GM18867 (cell line): ENCODE data around the gene NHLRC4.

ENCODE experiments used
- ATAC-seq: cut with Tn5 transposase; IDR thresholded peaks from one replicate; pipeline ENCODE4 v1.9.1; 2021; ENCODE audit warnings: mild to moderate bottlenecking, moderate library complexity; ENCODE audit not compliant: unreplicated experiment

The NHLRC4 gene, protein sequence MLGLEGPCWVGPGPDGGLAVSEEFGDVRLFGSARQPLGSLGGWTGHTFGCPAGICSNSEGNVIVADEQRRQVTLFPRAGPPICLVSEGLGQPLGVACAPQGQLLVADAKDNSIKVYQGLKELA

DNA sequence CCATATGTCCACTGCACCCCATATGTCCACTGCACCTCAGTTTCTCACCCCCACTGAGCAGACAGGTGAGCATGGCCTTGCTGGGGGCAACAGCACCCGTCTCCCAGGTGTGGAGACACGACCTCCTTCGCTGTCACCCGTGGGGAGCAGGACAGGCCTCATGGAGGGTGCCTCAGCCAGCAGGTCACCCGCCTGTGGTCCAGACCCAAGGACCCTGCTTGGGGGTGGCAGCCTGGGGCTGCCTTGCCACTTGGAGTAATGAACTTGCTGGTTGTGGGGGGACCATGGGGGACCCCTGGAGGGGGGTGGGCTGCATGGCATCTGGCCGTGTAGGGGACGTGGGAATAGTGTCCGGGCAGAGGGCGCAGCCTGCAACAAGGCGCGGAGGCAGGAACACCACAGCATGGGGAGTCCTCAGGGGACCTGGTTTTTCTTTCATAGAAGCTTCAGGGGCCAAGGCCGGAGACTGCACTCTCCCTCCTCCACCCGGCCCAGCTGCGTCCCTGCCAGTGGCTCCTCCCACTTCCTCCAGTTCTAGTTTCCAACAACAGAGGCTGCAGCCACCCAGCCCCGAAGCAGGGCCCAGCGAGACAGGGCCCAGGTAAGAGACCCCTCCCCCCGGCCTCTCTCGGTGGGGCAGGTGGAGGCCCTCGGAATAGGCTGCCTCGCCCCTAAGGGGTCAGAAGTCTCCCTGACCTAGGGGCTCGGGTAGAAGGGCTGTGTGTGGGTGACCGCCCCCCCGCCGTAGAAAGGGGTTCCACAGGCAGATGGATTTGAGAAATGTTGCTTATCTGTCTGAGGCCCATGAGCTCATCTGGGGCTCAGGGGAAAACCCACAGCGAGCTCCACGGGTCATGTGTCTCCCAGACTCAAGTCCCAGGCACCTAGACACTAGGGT is at the start of gene NHLRC4:
Gene NHLRC4 (plus strand): TSS at position 531 of the 898 bp plus-strand sequence. CDS start 1,043 bp downstream, outside the sequence.
- peak; percentile 43 for ATAC-seq

GRCh38 chr16:518858-519257 is 47.9 kb upstream of the NHLRC4 start:
- no peak for ATAC-seq

DNA sequence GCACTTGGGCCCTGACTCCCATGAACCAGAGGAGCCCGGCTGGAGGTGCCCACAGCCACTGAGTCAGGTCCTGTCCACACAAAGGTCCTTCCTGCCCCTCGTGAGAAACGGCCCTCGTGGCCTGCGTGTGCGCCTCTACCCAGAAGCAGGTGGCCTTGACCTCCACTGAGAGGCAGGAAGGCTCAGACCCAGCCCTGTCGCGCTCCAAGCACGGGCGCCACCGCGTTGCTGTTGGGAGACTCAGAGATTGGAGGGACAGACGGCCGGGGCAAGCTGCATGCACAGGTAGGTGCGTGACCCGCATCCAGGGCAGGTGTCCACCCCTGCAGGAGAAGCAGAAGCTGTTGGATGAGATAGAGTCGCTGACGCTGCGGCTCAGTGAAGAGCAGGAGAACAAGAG is 47.4 kb upstream of the NHLRC4 start:
- no peak for ATAC-seq

DNA sequence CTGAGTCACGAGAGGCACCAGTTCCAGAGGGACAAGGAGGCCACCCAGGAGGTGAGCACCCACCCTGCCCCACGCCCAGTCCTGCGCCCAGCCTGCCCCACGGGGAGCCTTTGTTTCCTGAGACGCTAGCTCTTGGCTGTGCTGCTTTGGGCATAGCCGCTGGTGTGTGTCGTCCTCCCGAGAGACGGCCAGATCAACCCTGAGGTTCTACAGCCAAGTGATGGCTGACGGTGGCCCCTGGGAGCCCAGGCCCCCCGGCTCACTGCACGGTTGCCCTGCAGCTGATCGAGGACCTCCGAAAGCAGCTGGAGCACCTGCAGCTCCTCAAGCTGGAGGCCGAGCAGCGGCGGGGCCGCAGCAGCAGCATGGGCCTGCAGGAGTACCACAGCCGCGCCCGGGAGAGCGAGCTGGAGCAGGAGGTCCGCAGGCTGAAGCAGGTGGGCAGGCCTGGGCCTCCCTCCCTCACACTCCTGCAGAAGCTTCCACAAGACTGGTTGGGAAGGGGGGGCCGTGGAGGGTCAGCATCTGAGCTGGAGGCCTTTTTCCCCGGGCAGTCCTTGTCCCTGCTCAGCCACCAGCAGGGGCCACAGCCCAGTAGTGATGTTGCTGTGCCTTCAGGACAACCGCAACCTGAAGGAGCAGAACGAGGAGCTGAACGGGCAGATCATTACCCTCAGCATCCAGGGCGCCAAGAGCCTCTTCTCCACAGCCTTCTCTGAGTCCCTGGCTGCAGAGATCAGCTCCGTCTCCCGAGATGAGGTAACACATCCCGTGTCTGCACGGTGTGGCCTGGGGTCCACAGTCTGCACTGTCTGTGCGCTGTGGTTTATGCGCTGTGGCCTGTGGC is 46.7 kb upstream of the NHLRC4 start:
- ATAC-seq: no peak

GRCh38 chr16:520847-521246 is 46.0 kb upstream of the NHLRC4 start:
- ATAC-seq: no peak

GRCh38 chr16:521381-522210 is 45.2 kb upstream of the NHLRC4 start:
- ATAC-seq: no peak

DNA sequence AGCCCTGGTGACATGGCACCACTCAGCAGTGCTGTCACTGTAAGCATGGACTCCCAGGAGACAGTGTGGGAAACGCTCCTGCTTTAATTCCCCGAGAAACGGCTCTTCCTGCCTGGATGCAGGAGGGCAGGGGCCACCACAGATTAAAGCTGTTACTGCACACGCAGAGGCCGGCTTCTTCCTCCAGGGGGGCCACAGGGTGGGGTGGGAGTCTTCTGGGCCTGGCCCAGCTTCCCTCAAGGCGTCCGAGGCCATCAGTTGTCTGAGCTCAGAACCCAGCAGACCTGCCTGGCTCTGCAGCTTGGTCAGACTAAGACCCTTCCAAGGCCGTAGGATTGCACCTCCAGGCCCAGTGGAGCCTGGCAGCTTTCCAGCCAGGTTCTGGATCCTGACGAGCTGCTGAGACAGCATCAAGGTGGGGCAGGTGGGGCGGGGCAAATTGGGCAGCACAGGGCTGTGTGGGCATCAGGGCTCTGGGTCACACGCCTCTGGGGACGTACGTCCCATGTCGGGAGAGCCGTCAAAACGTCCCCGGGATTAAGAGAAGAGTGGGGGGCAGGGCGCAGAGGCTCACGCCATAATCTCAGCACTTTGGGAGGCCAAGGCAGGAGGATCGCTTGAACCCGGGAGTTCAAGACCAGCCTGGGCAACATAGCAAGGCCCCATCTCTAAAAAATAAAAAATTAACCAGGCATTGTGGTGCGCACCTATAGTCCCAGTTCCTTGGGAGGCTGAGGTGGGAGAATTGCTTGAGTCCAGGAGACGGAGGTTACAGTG is 44.3 kb upstream of the NHLRC4 start:
- no peak for ATAC-seq

GRCh38 chr16:523097-523741 is 43.6 kb upstream of the NHLRC4 start:
- ATAC-seq: no peak

GRCh38 chr16:524274-525040 is 42.3 kb upstream of the NHLRC4 start:
- no peak for ATAC-seq

DNA sequence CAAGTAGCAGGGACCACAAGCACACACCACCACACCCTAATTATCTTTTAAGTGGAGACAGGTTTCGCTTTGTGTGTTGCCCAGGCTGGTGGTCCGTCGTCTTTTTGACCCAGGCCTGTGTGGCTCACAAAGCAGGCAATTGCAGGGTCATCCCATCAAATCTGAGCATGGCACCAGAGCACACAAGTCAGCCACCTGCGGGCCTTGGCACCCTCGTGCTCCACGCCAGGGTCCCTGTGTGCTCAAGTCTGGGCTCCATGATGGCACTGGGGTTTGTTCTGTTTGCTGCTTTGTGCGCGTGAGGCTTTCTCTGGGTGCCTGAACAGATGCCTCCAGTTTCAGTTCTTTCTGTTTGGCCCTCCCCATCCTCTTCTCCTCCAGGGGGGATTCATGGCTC is 41.7 kb upstream of the NHLRC4 start:
- ATAC-seq: no peak

DNA sequence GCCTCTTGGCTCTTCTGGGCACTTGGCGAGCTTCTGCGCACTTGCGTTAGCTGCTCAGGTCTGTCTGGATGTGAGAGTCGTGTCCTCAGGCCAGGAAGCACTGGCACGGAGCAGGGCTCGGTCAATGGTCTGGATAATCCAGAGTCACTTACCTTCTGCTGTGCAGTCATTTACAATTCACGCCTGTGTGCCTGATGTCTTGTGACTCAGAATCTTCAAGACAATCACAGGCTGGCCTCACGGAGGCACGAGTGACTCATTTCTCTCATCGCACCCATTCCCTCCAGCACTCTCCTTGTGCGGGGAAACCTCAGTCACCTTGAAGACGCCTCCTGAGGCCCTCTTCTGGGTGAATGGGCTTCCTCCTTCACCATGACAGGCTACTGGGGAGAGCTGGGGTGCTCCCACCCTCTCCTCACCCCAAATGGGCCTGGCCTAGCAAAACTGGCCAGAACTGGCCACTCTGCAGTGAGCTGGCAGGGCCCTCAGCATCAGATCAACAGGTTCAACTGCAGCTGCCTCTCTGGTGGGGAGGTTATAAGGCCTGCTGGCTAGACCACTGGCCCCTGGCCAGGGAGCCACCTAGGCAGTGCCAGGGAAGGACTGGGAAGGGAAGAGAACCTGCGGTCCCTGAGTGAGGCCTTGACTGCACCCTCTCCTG is 41.2 kb upstream of the NHLRC4 start:
- ATAC-seq: no peak

GRCh38 chr16:526181-527014 is 40.4 kb upstream of the NHLRC4 start:
- ATAC-seq: no peak

DNA sequence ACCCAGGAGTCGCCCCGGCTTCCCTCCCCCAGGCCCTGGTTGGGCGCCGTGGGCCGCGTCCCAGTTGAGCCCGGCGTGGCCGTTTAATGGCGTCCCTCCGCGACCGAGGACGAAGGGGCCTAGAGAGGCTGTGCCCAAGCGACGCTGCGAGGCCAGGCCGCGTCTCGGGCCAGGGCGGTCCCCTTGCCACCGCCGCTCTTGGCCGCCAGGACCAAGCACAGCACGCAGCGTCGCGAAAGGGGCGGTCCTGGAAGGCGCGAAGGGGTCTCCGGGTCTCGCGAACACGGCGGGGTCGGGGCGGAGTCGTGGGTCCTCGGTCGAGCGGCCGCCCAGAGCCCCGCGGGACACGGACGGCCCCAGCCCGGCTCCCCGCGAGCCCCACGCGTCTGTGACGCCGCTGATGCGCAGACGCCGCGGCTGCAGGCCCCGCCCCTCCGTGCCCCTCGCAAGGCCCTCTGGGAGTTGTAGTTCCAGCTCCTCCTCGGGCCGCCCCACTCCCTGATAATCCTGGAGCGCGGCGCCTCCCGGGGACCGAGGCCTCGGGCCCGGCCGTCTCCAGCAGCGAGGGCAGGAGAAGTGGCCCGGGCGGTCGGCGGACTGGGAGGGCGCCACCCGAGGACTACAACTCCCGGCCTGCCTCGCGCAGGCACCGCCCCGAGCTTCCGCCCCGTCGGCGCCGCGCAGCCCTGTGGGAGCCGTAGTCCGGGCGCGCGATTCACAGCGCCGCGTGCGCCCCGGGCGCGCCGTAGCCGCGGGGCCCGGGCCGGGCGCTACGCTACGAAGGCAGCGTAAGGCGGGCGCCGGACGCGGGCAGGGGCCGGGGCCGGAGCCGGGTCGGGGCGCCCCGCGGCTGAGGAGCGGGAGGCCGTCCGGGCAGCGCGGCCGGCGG is 39.5 kb upstream of the NHLRC4 start, which contains the start of gene CAPN15:
Gene CAPN15 (plus strand): TSS at position 698 of the 889 bp plus-strand sequence. CDS start 19,127 bp downstream, outside the sequence.
- ATAC-seq: peak; percentile 63

DNA sequence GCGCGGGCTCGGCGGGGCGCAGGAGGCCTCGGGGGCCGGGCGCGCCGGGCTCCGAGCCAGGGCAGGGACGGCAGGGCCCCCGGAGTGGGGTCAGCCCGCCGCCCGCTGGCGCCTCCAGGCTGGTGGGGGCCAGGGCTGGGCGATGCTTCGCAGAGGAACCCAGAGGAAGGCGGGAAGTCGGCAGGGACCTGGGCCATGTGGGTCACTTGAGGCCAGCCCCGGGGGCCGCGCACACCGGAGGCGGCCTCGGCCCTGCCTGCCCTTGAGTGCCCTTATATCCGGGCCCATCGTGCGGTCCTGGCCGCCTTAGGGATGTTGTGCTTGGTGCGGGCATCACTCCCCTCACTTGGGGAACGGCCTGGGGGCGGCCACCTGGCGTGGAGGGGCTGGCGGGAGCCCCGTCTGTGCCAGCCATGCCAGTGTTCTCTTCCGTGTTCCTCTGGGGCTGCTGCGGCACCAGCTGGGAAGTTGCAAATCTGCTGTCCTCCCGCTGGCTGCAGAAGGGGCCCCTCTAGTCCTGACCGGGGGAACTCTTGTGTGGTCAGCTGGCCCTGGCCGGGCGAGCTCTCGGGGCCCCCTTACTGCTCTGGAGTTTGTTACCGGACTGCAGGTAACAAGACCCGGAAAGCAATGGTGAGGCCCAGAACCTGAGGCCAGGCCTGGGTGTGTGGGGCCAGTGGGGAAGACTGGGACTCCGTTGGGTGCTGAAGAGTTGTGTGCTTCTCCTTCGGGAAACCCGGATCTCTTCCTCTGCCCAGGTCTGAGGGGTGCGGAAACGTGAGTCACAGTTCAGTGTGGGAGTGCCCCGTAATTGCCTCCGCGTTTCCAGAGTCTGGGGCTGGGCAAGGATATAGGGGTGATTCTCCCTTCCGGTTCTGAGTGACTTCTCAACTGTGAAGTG is 38.4 kb upstream of the NHLRC4 start:
- ATAC-seq: peak; percentile 8

DNA sequence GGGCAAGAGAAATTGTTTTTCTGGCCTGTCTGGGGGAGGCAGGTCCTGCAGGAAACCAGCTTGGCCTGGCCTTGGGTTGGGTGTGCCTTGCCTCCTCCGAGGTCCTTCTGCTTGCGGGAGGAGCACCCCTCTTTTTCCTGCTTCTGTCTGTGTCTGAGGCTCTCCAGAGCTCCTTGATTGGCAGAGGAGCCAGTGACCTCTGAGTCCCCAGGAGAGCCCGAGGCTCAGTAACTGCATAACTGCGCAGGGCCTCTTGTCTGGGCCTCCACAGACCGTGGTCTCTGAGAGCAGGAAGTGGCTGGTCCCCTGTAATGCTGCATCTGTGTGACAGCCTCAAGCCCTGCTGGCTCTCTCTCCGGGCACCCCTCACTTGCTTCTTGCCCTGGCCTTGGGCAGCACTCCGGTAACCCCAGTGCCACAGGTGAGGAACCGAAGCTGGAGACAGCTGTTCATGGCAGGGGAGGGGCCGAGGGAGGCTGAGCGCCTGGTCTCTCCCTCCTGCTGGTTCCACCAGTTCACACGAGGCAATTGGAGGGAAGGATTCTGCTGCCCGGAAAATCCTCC is 37.7 kb upstream of the NHLRC4 start:
- no peak for ATAC-seq
